ENCODE results near the gene HS3ST3A1.

The HS3ST3A1 gene

DNA sequence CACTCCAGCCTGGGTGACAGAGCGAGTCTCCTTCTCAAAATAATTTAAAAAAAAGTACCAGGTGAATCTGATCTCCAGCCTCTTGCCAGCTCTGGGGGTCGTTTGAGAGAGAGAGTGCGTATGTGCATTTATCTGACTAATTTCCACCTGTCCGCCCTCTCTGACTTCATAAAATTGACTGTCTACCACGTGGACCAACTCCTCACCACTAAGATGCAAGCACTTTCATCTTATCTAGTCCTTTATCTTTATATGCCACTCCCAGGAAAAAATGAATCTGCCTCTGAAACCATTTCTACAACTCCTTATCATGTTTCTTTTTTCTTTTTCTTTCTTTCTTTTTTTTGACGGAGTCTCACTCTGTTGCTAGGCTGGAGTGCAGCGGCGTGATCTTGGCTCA is 55.8 kb downstream of the HS3ST3A1 start:
- no peak overlapping the region for H3K27ac Mint-ChIP-seq
- peaks cover 3% of the 10 kb centered on the region for H3K27me3 Mint-ChIP-seq (ENCODE audit: low read depth)
- H3K4me1 Mint-ChIP-seq (ENCODE audit: low read depth) = no peaks in the 10 kb centered on the region
- H3K36me3 Mint-ChIP-seq (ENCODE audit: low read depth) = no peaks in the 10 kb centered on the region
- peaks cover 5% of the 10 kb centered on the region for H3K9me3 Mint-ChIP-seq
- H3K4me3 Mint-ChIP-seq = no peak overlapping the region

DNA sequence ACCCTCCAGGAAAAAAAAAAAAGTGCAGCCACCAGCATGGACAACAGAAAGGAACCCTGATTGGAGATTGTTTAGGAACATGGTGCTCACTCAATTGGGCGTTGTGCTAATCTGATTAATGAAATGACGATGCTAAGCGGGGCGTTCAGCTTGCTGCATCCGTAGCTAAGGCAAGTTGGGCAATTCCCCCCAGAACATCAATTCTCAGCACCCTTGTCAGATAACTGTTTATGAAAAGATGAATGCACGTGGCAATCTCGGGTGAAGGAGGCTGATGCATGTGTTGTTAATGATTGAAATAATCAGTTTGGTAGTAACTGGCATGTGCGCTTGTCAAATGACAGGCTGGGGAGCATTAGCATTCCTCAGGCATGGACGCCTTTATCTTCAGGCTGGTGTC is 57.0 kb downstream of the HS3ST3A1 start:
- Mint-ChIP-seq H3K4me1 (ENCODE audit: low read depth) (no peaks in the 10 kb centered on the region), H3K4me3 (no peak overlapping the region), H3K27ac (no peak overlapping the region), H3K27me3 (ENCODE audit: low read depth) (peaks cover 3% of the 10 kb centered on the region), H3K36me3 (ENCODE audit: low read depth) (no peaks in the 10 kb centered on the region), H3K9me3 (no peaks in the 10 kb centered on the region)

DNA sequence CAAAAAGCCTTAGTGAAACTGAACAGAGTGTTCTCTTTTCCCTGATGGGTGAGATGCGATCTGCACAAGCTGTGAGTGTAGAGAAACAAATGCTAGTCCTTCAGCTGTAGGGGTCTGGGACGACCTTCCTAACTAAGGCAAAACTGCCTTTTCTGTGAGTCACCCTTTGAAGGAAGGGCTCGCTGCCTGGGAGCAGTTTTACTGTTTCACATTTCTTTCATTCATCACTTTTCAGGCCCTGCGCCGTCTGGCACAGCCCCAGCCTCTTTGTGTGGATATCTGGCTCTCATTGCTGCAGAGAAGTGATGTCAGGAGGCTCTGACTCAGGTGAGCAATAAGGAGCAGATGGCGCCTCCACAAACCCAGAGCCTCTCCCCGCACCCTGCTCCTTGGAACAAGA is 57.4 kb downstream of the HS3ST3A1 start:
- Mint-ChIP-seq H3K4me1 (ENCODE audit: low read depth) (no peaks in the 10 kb centered on the region), H3K27me3 (ENCODE audit: low read depth) (peaks cover 3% of the 10 kb centered on the region), H3K9me3 (no peaks in the 10 kb centered on the region)

DNA sequence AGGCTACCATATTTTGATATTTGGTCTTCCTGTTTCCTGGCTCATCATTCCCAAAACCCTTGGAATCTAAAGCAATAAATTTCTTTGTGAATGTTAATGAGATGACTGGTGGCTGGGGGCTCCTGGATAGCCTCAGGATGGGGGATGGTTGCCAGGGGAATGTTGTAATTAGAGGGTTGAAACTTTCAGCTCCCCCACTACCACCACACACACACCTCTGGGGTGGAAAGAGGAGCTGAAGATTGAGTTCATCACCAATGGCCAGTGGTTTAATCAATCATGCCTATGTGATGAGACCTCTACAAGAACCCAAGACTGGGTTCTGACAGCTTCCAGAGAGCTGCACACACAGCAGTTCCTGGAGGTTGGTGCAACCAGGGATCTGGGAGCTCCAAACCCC is 59.1 kb downstream of the HS3ST3A1 start:
- no peaks in the 10 kb centered on the region for H3K4me1 Mint-ChIP-seq (ENCODE audit: low read depth)
- no peaks in the 10 kb centered on the region for H3K27me3 Mint-ChIP-seq (ENCODE audit: low read depth)
- peaks cover 4% of the 10 kb centered on the region for H3K9me3 Mint-ChIP-seq
- no peak overlapping the region for H3K4me3 Mint-ChIP-seq
- no peaks in the 10 kb centered on the region for H3K36me3 Mint-ChIP-seq (ENCODE audit: low read depth)
- H3K27ac Mint-ChIP-seq = no peak overlapping the region

More for the DNA sequence above, 57.4 kb downstream of the HS3ST3A1 start:
- Mint-ChIP-seq H3K36me3 (ENCODE audit: low read depth) (no peaks in the 10 kb centered on the region), H3K27ac (no peak overlapping the region), H3K4me3 (no peak overlapping the region)

DNA sequence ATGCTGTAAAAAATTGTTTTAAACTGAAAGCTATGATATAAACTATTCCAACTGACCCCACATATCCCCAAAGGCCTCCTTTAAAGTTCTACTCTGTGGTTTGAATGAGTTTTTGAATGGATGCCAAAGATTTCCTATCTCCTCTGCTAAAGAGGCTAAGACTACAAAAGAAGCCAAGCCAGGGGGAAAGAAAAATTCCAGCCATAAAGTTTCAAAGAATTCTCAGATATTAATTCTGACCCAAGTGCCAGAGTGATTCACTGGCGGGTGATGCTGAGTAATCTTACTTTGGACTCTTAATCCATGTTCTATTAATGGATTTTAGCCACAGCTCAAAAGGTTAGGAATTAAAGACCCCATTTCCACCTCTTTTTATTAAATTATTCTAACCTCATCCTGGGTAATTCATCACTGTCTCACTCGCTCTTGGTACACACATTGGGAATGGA is 60.7 kb downstream of the HS3ST3A1 start:
- no peaks in the 10 kb centered on the region for H3K27me3 Mint-ChIP-seq (ENCODE audit: low read depth)
- no peak overlapping the region for H3K27ac Mint-ChIP-seq
- H3K4me3 Mint-ChIP-seq = no peak overlapping the region
- H3K9me3 Mint-ChIP-seq = peaks cover 4% of the 10 kb centered on the region
- no peaks in the 10 kb centered on the region for H3K36me3 Mint-ChIP-seq (ENCODE audit: low read depth)
- H3K4me1 Mint-ChIP-seq (ENCODE audit: low read depth) = no peaks in the 10 kb centered on the region

DNA sequence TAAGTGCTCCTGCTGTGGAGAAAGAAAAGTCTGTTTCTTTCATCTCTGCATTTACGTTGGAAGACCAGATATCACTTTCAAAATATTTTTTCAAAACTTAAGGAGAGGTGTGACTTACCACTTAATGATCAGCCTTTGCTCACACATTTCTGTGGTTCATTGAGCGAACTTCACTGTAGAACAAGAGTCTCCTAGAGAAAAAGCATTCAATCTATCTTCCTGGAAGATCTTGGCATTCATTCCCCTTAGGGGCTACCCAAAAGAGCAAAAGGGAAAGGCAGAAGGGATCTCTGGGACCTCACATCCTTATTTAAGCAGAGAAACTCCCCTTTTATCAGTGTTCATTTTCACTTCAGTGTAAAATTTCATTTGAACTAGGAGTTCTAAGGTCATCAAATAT is 61.2 kb downstream of the HS3ST3A1 start:
- H3K4me1 Mint-ChIP-seq (ENCODE audit: low read depth) = no peaks in the 10 kb centered on the region

DNA sequence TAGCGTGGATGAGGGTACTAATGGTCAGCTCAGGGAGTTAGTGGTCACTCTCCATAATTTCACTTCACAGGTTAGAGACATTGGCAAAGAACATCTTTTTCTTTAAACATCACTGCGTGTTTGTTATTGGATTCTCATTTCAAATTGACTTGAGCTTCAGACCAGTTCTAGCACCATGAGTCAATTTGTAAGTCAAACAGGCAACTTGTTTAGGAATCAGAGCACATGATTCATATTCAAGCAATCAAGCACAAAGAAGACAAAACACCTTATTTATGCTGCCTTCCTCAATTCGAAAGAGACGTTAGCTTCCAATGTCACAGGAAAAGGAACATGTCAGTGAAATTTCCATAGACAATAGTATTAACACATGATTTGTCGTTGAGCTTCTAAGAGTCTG is 62.3 kb downstream of the HS3ST3A1 start:
- Mint-ChIP-seq H3K9me3 (peaks cover 4% of the 10 kb centered on the region), H3K4me3 (no peak overlapping the region), H3K36me3 (ENCODE audit: low read depth) (no peaks in the 10 kb centered on the region), H3K4me1 (ENCODE audit: low read depth) (no peaks in the 10 kb centered on the region), H3K27me3 (ENCODE audit: low read depth) (no peaks in the 10 kb centered on the region), H3K27ac (no peak overlapping the region)

More for the DNA sequence above, 61.2 kb downstream of the HS3ST3A1 start:
- H3K9me3 Mint-ChIP-seq = peaks cover 4% of the 10 kb centered on the region
- no peaks in the 10 kb centered on the region for H3K27me3 Mint-ChIP-seq (ENCODE audit: low read depth)
- no peaks in the 10 kb centered on the region for H3K36me3 Mint-ChIP-seq (ENCODE audit: low read depth)
- no peak overlapping the region for H3K4me3 Mint-ChIP-seq
- H3K27ac Mint-ChIP-seq = no peak overlapping the region

DNA sequence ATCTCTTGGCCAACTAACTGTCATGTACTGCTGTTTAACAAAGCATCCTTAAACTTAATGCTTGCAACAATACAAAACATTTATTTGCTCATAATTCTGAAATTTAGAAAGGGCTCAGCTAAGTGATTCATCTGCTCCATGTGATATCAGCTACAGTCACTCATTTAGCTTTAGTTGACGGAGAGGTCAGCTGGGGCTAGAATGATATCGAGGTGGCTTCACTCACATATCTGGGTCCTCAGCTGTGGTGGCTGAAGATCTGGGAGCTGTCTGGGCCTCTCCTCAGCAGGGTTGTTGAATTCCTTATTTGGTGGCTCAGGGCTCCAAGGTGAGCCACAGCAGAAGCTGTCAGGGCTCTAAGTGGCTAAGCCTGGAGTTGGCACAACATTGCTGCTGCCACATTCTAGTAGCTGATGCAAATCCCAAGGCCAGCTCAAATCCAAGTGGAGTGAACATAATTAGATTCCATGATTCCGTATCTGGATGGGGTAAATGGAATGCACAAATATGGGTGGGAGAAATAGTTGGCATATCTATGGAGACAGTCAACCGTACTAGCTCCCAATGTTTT is 62.8 kb downstream of the HS3ST3A1 start:
- Mint-ChIP-seq H3K27ac (no peak overlapping the region), H3K4me3 (no peak overlapping the region), H3K9me3 (peaks cover 4% of the 10 kb centered on the region), H3K27me3 (ENCODE audit: low read depth) (no peaks in the 10 kb centered on the region), H3K36me3 (ENCODE audit: low read depth) (no peaks in the 10 kb centered on the region), H3K4me1 (ENCODE audit: low read depth) (no peaks in the 10 kb centered on the region)

DNA sequence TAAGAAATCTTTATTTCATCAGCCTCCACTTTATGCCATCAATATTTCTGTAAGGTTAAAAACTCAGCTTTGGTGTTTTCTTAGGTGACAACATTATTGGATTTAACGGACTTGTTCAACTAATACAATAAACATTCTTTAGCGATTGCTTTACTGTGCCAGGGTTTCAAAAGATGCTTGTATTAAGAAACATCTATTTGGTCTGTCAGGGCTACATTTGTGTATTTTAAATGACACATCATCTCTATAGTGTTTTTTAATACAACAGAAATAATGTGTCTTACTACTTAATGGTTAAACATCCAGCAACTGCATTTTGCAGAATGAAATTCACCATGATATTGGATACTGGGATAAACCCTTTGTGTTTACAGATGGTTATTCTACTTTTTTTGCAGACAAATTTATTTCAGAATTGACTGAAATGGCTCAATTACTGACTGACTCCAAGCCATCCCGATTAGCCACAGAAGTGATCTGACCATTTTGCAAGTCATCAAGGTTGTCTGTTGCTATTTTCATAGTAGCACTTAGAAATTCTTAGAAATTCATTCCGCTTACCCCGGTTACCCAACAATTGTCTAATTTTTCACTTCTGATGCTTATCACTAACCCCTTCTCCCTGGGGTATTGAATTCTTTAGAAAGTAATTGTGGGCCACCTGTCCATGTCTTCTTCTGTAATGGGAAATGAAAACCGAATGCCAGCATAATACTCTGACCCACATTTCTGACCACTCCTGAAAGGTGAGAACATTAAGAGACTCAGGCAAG is 63.7 kb downstream of the HS3ST3A1 start:
- no peak overlapping the region for H3K4me3 Mint-ChIP-seq
- H3K27ac Mint-ChIP-seq = no peak overlapping the region
- peaks cover 4% of the 10 kb centered on the region for H3K9me3 Mint-ChIP-seq
- H3K36me3 Mint-ChIP-seq (ENCODE audit: low read depth) = no peaks in the 10 kb centered on the region
- H3K27me3 Mint-ChIP-seq (ENCODE audit: low read depth) = no peaks in the 10 kb centered on the region
- no peaks in the 10 kb centered on the region for H3K4me1 Mint-ChIP-seq (ENCODE audit: low read depth)

DNA sequence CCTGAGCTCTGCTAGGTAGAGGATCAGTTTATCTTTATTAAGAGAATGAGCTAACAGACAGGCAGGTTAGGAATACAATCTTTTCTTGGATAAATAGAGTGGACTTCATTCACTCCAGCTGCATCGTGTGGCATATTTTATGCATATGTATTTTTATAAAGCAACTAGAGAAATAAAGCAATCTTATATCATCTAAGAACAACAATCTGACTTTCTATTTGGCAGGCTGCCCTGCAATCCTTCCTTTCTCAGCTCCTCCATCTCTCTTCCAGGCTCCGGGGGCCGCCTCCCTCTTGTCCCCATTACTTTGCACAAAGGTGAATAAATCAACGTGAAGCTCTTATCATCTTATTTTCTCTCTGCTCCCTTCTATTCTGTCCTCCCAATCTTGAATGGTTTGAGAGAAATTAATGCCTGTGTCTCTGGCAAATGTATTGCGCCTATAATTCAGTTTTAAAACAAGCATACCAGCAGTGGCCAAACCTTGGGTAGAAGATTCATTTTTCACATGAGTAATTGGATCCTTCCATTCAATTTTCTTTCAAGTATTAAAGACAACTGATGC is 64.5 kb downstream of the HS3ST3A1 start:
- Mint-ChIP-seq H3K27ac (no peak overlapping the region), H3K36me3 (ENCODE audit: low read depth) (no peaks in the 10 kb centered on the region), H3K9me3 (peaks cover 4% of the 10 kb centered on the region), H3K4me1 (ENCODE audit: low read depth) (no peaks in the 10 kb centered on the region), H3K4me3 (no peak overlapping the region), H3K27me3 (ENCODE audit: low read depth) (no peaks in the 10 kb centered on the region)

DNA sequence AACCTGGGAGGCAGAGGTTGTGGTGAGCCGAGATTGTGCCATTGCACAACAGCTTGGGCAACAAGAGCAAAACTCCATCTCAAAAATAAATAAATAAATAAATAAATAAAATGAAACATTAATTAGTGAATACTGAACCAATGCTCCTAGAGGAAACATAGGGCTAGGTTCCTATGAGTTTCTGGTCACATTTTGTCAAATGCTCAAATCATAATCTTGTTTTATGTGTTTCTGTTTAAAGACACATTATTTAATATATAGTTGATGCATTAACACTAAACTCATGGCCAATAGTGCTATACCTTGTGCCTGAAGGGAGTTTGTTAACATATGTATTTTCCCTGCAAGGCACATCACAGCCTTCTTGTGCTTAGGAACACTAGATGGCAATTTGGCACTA is 66.8 kb downstream of the HS3ST3A1 start:
- Mint-ChIP-seq H3K27ac (no peak overlapping the region), H3K36me3 (ENCODE audit: low read depth) (no peaks in the 10 kb centered on the region), H3K4me3 (no peak overlapping the region), H3K9me3 (peaks cover 4% of the 10 kb centered on the region), H3K4me1 (ENCODE audit: low read depth) (no peaks in the 10 kb centered on the region), H3K27me3 (ENCODE audit: low read depth) (no peaks in the 10 kb centered on the region)

DNA sequence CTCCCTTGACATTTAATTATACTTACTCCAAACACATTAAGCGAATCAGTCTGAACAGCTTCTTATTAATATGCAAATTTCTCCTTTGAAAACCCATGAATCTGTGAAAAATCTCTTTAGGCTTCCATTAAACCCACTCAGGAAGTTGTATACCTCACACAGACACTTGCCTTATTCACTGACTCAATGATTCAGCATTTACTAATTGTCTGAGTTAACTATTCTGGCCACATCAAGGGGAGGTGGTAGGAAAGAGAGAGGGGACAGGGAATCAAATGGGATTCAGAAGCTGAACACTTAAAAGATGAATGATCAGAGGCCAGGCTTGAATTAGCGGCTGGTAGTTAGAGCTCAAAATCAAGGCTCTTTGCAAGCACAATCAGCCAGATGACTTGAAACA is 70.0 kb downstream of the HS3ST3A1 start:
- Mint-ChIP-seq H3K36me3 (ENCODE audit: low read depth) (no peaks in the 10 kb centered on the region), H3K4me3 (no peak overlapping the region), H3K27ac (no peak overlapping the region), H3K4me1 (ENCODE audit: low read depth) (no peaks in the 10 kb centered on the region), H3K9me3 (no peaks in the 10 kb centered on the region), H3K27me3 (ENCODE audit: low read depth) (no peaks in the 10 kb centered on the region)

DNA sequence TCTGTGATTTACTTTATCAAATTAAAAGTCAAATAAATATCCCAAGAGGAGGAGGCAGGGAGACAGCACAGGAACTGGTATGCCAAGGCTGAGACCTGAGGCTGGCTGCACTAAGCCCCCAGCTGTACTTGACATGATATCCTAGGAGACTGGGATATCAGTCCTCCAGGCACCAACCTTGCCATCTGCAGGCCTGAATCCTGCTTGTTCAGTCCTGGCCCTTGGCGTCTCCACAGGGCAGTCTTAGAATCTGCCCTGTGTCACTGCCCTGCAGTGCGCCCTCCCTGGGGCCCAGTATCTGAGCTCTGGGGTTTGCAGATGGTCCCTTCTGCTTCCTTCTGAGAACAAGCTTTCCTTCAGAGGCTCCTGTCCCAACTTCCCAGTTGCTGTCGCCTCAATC is 75.9 kb downstream of the HS3ST3A1 start:
- no peaks in the 10 kb centered on the region for H3K36me3 Mint-ChIP-seq (ENCODE audit: low read depth)
- no peaks in the 10 kb centered on the region for H3K27me3 Mint-ChIP-seq (ENCODE audit: low read depth)
- no peak overlapping the region for H3K27ac Mint-ChIP-seq

DNA sequence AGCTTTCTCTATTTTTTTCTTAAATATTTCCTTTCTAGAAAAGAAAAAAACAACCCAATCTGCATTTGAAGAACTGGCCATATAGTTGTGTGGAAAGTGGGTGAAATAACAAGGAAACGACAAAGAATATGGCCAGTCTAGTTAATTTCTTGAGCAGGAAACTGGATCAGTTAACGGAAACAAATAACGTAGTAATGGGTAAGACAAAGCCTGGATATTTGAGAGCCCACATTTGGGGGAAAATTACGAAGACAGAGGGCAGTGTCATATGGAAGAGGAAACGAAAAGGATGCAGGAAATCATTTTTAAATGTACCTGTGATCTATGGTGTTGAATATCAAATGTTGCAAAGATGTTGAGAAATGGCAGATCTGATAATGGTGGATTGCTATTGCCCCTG is 78.6 kb downstream of the HS3ST3A1 start:
- Mint-ChIP-seq H3K4me3 (no peak overlapping the region), H3K27me3 (ENCODE audit: low read depth) (no peaks in the 10 kb centered on the region), H3K4me1 (ENCODE audit: low read depth) (no peaks in the 10 kb centered on the region)

More for the DNA sequence above, 75.9 kb downstream of the HS3ST3A1 start:
- Mint-ChIP-seq H3K4me3 (no peak overlapping the region), H3K4me1 (ENCODE audit: low read depth) (no peaks in the 10 kb centered on the region), H3K9me3 (no peaks in the 10 kb centered on the region)

DNA sequence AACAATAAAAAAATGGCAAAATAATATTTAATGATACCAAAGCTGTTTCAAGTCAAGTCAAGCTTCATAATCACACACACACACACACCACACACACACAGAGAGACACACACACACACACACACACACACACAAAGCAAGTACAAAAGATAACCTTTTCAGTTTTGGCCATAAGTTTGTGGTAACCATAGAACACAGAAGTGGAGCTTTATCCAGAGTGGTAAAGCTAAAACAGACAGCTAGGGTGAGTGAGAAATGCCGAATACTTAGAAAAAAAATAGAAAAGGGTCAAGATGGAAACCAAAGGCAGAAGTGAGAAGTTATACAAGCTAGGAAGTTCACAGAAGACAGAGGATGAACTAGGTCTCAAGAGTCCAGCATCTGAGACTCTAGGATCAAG is 79.0 kb downstream of the HS3ST3A1 start:
- no peaks in the 10 kb centered on the region for H3K27me3 Mint-ChIP-seq (ENCODE audit: low read depth)
- no peaks in the 10 kb centered on the region for H3K36me3 Mint-ChIP-seq (ENCODE audit: low read depth)
- no peaks in the 10 kb centered on the region for H3K9me3 Mint-ChIP-seq
- H3K27ac Mint-ChIP-seq = no peak overlapping the region
- no peaks in the 10 kb centered on the region for H3K4me1 Mint-ChIP-seq (ENCODE audit: low read depth)
- no peak overlapping the region for H3K4me3 Mint-ChIP-seq

More for the DNA sequence above, 78.6 kb downstream of the HS3ST3A1 start:
- Mint-ChIP-seq H3K9me3 (no peaks in the 10 kb centered on the region), H3K27ac (no peak overlapping the region), H3K36me3 (ENCODE audit: low read depth) (no peaks in the 10 kb centered on the region)
